Naive B cell (primary cell): ENCODE measurements around the gene SMURF1. TPM values are rescaled to one million over a fixed set of nuclear protein-coding genes. Genes with fewer than 3 reads are reported as not detected.

Experiments used
- polyA plus RNA-seq, 6 donors: library from polyadenylated mRNA; unstranded; fragments of 300-500 nt; fragmentation: Illumina TruSeq; gene quantifications; one replicate each; pipeline ENCODE4 v1.2.3, GENCODE V29; 2021; ENCODE audit warnings: low read depth in 6 of 6

The SMURF1 gene
- polyA plus RNA-seq, 6 donors from 2014 or later, result 0.82 to 3.3 (median 1.7) TPM

Other genes with a start within 250 kb of the SMURF1 start
- not detected for gene KPNA7, start 64.0 kb upstream of the SMURF1 start, polyA plus RNA-seq
- gene MYH16, start 128.7 kb upstream of the SMURF1 start, polyA plus RNA-seq, result not detected
- gene ARPC1A, start 181.8 kb upstream of the SMURF1 start, polyA plus RNA-seq, result 100 to 1,000 TPM in 2 of 6 donors, 10 to 100 TPM in 4; 49.5 to 109 (median 91.8) TPM
- 100 to 1,000 TPM; 434 to 595 (median 483) TPM for gene ARPC1B, start 230.6 kb upstream of the SMURF1 start, polyA plus RNA-seq